ENCODE data around the gene SOX10. TPM values are rescaled to one million over a fixed set of nuclear protein-coding genes. Genes with fewer than 3 reads are reported as not detected.

SOX10 gene
- total RNA-seq, 1 donor from 2014 or later = 5.9 TPM

GRCh38 chr22:38030311-38031133, 46.2 kb upstream of the SOX10 start:
- DNase-seq (ENCODE audit: extremely low spot score, unreplicated experiment) = no peak
- peaks cover 57% of the 10 kb centered on the region for H3K4me1 Mint-ChIP-seq (ENCODE audit: unreplicated experiment)
- peaks cover 7% of the 10 kb centered on the region for H3K27me3 Mint-ChIP-seq
- no peaks in the 10 kb centered on the region for H3K36me3 Mint-ChIP-seq
- H3K4me3 Mint-ChIP-seq = no peak overlapping the region
- no peak overlapping the region for H3K27ac Mint-ChIP-seq
- TF ChIP-seq, protein P1, sequence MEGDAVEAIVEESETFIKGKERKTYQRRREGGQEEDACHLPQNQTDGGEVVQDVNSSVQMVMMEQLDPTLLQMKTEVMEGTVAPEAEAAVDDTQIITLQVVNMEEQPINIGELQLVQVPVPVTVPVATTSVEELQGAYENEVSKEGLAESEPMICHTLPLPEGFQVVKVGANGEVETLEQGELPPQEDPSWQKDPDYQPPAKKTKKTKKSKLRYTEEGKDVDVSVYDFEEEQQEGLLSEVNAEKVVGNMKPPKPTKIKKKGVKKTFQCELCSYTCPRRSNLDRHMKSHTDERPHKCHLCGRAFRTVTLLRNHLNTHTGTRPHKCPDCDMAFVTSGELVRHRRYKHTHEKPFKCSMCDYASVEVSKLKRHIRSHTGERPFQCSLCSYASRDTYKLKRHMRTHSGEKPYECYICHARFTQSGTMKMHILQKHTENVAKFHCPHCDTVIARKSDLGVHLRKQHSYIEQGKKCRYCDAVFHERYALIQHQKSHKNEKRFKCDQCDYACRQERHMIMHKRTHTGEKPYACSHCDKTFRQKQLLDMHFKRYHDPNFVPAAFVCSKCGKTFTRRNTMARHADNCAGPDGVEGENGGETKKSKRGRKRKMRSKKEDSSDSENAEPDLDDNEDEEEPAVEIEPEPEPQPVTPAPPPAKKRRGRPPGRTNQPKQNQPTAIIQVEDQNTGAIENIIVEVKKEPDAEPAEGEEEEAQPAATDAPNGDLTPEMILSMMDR (conservative IDR thresholded peaks at IDR 0.05) = no peak
- no peaks in the 10 kb centered on the region for H3K9me3 Mint-ChIP-seq

- no peak for DNase-seq (ENCODE audit: extremely low spot score, unreplicated experiment)
- Mint-ChIP-seq H3K4me3 (no peak overlapping the region), H3K9me3 (no peaks in the 10 kb centered on the region), H3K4me1 (ENCODE audit: unreplicated experiment) (peaks cover 51% of the 10 kb centered on the region), H3K27me3 (peaks cover 10% of the 10 kb centered on the region), H3K27ac (no peak overlapping the region), H3K36me3 (no peaks in the 10 kb centered on the region)
- TF ChIP-seq, protein P1 (conservative IDR thresholded peaks at IDR 0.05) = no peak
Observed at GRCh38 chr22:38029901-38030300, 45.5 kb upstream of the SOX10 start.

DNA sequence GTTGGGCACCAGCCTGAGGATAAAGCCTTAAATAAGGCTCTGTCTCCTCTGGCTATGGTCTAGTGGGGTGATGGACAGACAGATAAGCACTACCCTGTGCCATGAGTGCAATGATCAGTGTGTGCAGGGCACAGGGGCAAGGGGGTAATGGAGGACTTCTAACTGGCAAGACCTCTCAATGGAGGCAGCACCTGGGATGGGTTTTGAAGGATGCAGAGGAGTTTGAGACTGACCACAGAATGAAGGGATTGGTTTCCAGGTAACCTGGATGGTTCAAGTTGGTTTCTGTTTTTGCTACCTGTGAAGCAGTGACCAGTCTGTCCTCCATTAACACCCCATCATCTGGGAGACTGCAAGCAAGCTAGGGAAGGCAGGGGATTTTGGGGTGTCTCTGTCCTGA, 45.0 kb upstream of the SOX10 start:
- Mint-ChIP-seq H3K9me3 (no peaks in the 10 kb centered on the region), H3K27ac (no peak overlapping the region), H3K4me1 (ENCODE audit: unreplicated experiment) (peaks cover 48% of the 10 kb centered on the region), H3K4me3 (no peak overlapping the region), H3K36me3 (no peaks in the 10 kb centered on the region), H3K27me3 (peaks cover 10% of the 10 kb centered on the region)
- TF ChIP-seq, protein P1 (conservative IDR thresholded peaks at IDR 0.05) = no peak
- no peak for DNase-seq (ENCODE audit: extremely low spot score, unreplicated experiment)

GRCh38 chr22:38028344-38029130, 44.2 kb upstream of the SOX10 start:
- TF ChIP-seq, protein P1 (conservative IDR thresholded peaks at IDR 0.05) = no peak
- Mint-ChIP-seq H3K36me3 (no peaks in the 10 kb centered on the region), H3K4me3 (no peak overlapping the region), H3K4me1 (ENCODE audit: unreplicated experiment) (peaks cover 42% of the 10 kb centered on the region), H3K27ac (no peak overlapping the region), H3K9me3 (no peaks in the 10 kb centered on the region), H3K27me3 (peaks cover 10% of the 10 kb centered on the region)
- no peak for DNase-seq (ENCODE audit: extremely low spot score, unreplicated experiment)

- H3K36me3 Mint-ChIP-seq = no peaks in the 10 kb centered on the region
- TF ChIP-seq, protein P1 (conservative IDR thresholded peaks at IDR 0.05) = no peak
- no peak for DNase-seq (ENCODE audit: extremely low spot score, unreplicated experiment)
- peaks cover 36% of the 10 kb centered on the region for H3K4me1 Mint-ChIP-seq (ENCODE audit: unreplicated experiment)
- H3K27me3 Mint-ChIP-seq = peaks cover 10% of the 10 kb centered on the region
- H3K4me3 Mint-ChIP-seq = no peak overlapping the region
- no peak overlapping the region for H3K27ac Mint-ChIP-seq
- H3K9me3 Mint-ChIP-seq = no peaks in the 10 kb centered on the region
Observed at GRCh38 chr22:38027487-38027886, 43.1 kb upstream of the SOX10 start.
